Activated T-cell treated with anti-CD3 and anti-CD28 coated beads for 4 hours (primary cell): Measurements from ENCODE around the gene NFIA.

Source experiments
- DNase-seq: peaks from one replicate; pipeline ENCODE4 v3.0.0-alpha.2; 2020

Gene NFIA

GRCh38 chr1:61190153-61190552 is 107.8 kb downstream of the NFIA start:
- no peak for DNase-seq

GRCh38 chr1:61190618-61191432 is 108.5 kb downstream of the NFIA start:
- no peak for DNase-seq

GRCh38 chr1:61191433-61191720 is 109.0 kb downstream of the NFIA start:
- DNase-seq = no peak

- DNase-seq = no peak
These were observed 110.4 kb downstream of the NFIA start for GRCh38 chr1:61192663-61193330.

GRCh38 chr1:61193808-61194207 is 111.4 kb downstream of the NFIA start:
- DNase-seq = no peak

- DNase-seq = no peak
These were observed 116.2 kb downstream of the NFIA start for GRCh38 chr1:61198554-61198953.

GRCh38 chr1:61201035-61201434 is 118.7 kb downstream of the NFIA start:
- no peak for DNase-seq

GRCh38 chr1:61202854-61203598 is 120.7 kb downstream of the NFIA start:
- DNase-seq = no peak

- no peak for DNase-seq
These were observed 122.2 kb downstream of the NFIA start for GRCh38 chr1:61204528-61204927.

- DNase-seq = no peak
These were observed 125.1 kb downstream of the NFIA start for GRCh38 chr1:61207416-61207815.

- no peak for DNase-seq
These were observed 125.8 kb downstream of the NFIA start for GRCh38 chr1:61208172-61208571.

- no peak for DNase-seq
These were observed 126.5 kb downstream of the NFIA start for GRCh38 chr1:61208831-61209230.

GRCh38 chr1:61210435-61211154 is 128.2 kb downstream of the NFIA start:
- no peak for DNase-seq

- DNase-seq = no peak
These were observed 131.1 kb downstream of the NFIA start for GRCh38 chr1:61213245-61214011.

GRCh38 chr1:61215119-61215518 is 132.8 kb downstream of the NFIA start:
- DNase-seq = no peak

- DNase-seq = no peak
These were observed 133.4 kb downstream of the NFIA start for GRCh38 chr1:61215676-61216289.

GRCh38 chr1:61220536-61220935 is 138.2 kb downstream of the NFIA start:
- DNase-seq = no peak

GRCh38 chr1:61221642-61222041 is 139.3 kb downstream of the NFIA start:
- no peak for DNase-seq

- DNase-seq = no peak
These were observed 139.9 kb downstream of the NFIA start for GRCh38 chr1:61222240-61222639.

GRCh38 chr1:61223140-61223539 is 140.8 kb downstream of the NFIA start:
- no peak for DNase-seq

- DNase-seq = no peak
These were observed 142.2 kb downstream of the NFIA start for GRCh38 chr1:61224609-61225008.

GRCh38 chr1:61225478-61225877 is 143.1 kb downstream of the NFIA start:
- no peak for DNase-seq
